GM12801 (cell line): ENCODE results near the gene PI4K2A.

ENCODE experiments used
- TF ChIP-seq, protein P1 (sequence below): IDR thresholded peaks from one replicate; pipeline ENCODE4 v1.5.1; 2011; ENCODE audit warnings: control low read depth; ENCODE audit not compliant: insufficient read length; ENCODE audit errors: extremely low read depth

PI4K2A gene

GRCh38 chr10:97618285-97618684 lies 22.2 kb upstream of the PI4K2A start:
- TF ChIP-seq, protein P1, sequence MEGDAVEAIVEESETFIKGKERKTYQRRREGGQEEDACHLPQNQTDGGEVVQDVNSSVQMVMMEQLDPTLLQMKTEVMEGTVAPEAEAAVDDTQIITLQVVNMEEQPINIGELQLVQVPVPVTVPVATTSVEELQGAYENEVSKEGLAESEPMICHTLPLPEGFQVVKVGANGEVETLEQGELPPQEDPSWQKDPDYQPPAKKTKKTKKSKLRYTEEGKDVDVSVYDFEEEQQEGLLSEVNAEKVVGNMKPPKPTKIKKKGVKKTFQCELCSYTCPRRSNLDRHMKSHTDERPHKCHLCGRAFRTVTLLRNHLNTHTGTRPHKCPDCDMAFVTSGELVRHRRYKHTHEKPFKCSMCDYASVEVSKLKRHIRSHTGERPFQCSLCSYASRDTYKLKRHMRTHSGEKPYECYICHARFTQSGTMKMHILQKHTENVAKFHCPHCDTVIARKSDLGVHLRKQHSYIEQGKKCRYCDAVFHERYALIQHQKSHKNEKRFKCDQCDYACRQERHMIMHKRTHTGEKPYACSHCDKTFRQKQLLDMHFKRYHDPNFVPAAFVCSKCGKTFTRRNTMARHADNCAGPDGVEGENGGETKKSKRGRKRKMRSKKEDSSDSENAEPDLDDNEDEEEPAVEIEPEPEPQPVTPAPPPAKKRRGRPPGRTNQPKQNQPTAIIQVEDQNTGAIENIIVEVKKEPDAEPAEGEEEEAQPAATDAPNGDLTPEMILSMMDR: no peak

GRCh38 chr10:97618733-97619132 lies 21.7 kb upstream of the PI4K2A start:
- TF ChIP-seq, protein P1: no peak

DNA sequence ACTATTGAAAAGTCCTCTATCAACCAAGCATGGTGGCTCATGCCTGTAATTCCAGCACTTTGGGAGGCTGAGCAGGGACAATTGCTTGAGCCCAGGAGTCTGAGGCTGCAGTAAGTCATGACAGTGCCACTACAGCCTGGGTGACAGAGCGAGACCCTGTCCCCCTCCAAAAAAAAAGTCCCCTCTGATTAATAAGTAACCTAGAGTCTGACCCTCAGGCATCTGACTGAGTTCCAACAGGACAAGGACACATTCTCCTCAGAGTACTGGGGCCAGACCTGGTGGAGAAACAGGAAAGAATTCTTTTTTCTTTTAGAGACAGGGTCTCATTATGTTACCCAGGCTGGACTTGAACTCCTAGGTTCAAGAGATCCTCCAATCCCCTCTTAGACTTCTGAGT lies 17.2 kb upstream of the PI4K2A start:
- TF ChIP-seq, protein P1: no peak

DNA sequence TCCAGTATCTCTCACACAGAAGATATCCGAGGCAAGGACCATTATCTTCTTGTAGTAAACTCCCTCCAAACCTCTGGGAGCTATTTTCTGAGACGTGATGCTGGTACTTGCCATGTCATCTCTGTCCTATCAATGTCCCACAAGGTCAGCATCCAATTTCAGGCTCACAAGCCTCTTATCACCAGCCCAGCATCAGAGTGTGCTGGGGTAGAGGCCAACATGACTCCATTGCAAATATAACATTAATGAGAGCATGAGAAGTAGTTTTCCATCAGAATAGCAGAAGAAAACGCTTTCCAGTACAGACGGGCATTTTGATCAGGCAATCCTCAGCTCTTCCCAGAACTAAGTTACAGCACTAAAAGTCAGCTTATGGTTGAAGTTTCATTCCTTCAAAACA lies 12.7 kb upstream of the PI4K2A start:
- TF ChIP-seq, protein P1: no peak

GRCh38 chr10:97628228-97628627 lies 12.2 kb upstream of the PI4K2A start:
- TF ChIP-seq, protein P1: no peak

DNA sequence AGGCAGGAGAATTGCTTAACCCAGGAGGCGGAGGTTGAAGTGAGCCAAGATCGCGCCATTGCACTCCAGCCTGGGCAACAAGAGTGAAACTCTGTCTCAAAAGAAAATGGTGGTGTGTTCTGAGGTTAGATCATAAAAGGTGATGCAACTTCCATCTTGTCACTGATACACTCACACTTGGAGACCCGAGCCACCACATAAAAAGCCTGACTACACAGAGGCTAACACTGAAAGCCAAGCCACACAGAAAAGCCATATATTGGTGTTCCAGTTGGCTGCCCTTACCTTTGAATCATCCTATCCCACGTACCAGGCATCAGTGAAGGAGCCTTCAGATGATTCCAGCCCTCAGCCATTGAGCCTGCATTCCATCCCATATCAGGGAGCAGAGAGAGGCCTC lies 11.2 kb upstream of the PI4K2A start:
- TF ChIP-seq, protein P1: no peak

DNA sequence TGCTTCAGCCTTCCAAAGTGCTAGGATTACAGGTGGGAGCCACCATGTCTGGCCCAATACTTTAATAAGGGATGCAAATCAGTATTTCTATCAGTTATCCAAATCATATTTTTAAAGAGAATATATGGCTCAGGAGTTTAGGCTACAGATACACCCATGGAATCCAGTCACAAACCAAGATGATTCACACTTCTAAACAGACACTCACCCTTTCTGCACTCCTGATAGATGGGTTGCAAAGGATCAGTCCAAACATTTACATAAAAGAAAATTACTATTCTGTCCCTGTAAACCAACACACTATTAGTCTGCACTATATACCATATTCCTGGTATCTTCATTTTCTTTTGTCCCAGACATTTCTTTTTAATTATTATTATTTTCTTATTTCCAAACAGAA lies 9.4 kb upstream of the PI4K2A start:
- TF ChIP-seq, protein P1: no peak
